ENCODE measurements around the gene CDK14. TPM values are rescaled to one million over a fixed set of nuclear protein-coding genes. Genes with fewer than 3 reads are reported as not detected.
A peak's percentile ranks its signal among the peaks of the same experiment; 100 is the strongest.

CDK14 gene
- total and polyA plus RNA-seq, 2 donors (not counting 1 experiment from before 2014, with no cell fraction given) = 42.1 to 167 TPM

GRCh38 chr7:91064938-91065337 lies 468.8 kb downstream of the CDK14 start:
- DNase-seq = no peak
- WGBS (ENCODE audit: insufficient coverage) = 100% methylated on average over 1 of the region's 2 CpGs
- Mint-ChIP-seq H3K4me3 (no peak overlapping the region), H3K27me3 (no peaks in the 10 kb centered on the region), H3K4me1 (peaks cover 27% of the 10 kb centered on the region), H3K27ac (peak overlapping the region; percentile 50), H3K9me3 (ENCODE audit: insufficient read depth) (no peaks in the 10 kb centered on the region)
- no peaks in the 10 kb centered on the region for H3K27me3 ChIP-seq (replicated peaks in 1 of 4; ENCODE audit: control extremely low read depth in 1 of 4, control insufficient read depth in 3 of 4, insufficient read depth in 4 of 4, low read length in 3 of 4)
- H3K4me2 ChIP-seq (replicated peaks; ENCODE audit: low read depth, low read length, poor library complexity, severe bottlenecking) = no peak overlapping the region
- intact Hi-C loops (cut with micrococcal nuclease) = no loop called here
- H3K4me1 ChIP-seq (ENCODE audit: control insufficient read depth in 2 of 2, insufficient read depth in 2 of 2, low read length in 2 of 2) = no peaks in the 10 kb centered on the region
- no peak for ATAC-seq (ENCODE audit: low read depth)
- H3K36me3 ChIP-seq (replicated peaks in 1 of 2; ENCODE audit: control extremely low read depth in 1 of 2, control insufficient read depth in 1 of 2, extremely low read depth in 1 of 2, insufficient read depth in 2 of 2, low read length in 1 of 2) = peaks cover 6% of the 10 kb centered on the region in 2 experiments
- H4K20me1 ChIP-seq (ENCODE audit: control insufficient read depth, insufficient read depth, low read length, poor library complexity, severe bottlenecking) = no peaks in the 10 kb centered on the region
- H2AFZ ChIP-seq (ENCODE audit: insufficient read depth, low read depth, low read length, poor library complexity, severe bottlenecking) = no peak overlapping the region
- H3K79me2 ChIP-seq (ENCODE audit: control insufficient read depth, insufficient read depth, low read length) = no peaks in the 10 kb centered on the region
- H3K4me3 ChIP-seq (ENCODE audit: control extremely low read depth in 1 of 5, extremely low read depth in 1 of 5, insufficient read depth in 1 of 5, low read depth in 2 of 5, low read length in 4 of 5) = no peak overlapping the region
- no peaks in the 10 kb centered on the region for H3K9me3 ChIP-seq (ENCODE audit: control extremely low read depth in 1 of 3, control insufficient read depth in 2 of 3, insufficient read depth in 1 of 3, low read length in 2 of 3)
- no peak overlapping the region for H3K9ac ChIP-seq (ENCODE audit: low read length)
- H3K27ac ChIP-seq (ENCODE audit: low read length in 2 of 2) = no peak overlapping the region
- TF ChIP-seq EZH2 (IDR thresholded peaks at IDR 0.05; ENCODE audit: borderline replicate concordance, insufficient read depth, low read depth, low read length, poor library complexity, severe bottlenecking) (no peak), CTCF (IDR thresholded peaks at IDR 0.05) (no peak)
- POLR2A ChIA-PET = no interaction called here
- CTCF ChIA-PET = no interaction called here

DNA sequence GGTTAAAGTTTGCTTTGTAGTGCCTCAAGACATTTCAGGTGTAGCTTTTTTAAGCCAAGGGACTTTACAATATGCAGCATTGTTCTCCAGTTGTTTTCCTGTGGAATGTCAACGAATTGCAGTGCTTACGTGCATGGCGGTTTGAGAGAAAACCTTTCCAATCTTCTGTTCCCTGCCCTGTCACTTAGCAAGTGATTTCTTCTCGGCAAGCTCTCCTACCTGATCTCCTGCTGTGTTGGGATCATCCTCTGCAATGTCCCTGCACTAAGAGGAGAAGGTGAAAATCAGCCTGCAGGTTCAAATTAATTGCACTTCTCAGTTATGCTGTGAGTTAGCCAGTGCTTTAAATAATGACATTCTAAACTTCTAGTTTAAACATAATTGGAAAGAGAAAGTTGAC lies 470.5 kb downstream of the CDK14 start:
- H3K4me3 Mint-ChIP-seq = no peak overlapping the region
- H3K9ac ChIP-seq (ENCODE audit: low read length) = no peak overlapping the region
- ATAC-seq (ENCODE audit: low read depth) = no peak

More for the DNA sequence above, 470.5 kb downstream of the CDK14 start:
- ChIA-PET POLR2A (no interaction called here), CTCF (interaction anchor here (1.3 to 2.5 kb wide), 2 partner anchors 12 to 24 kb away, joined by 4 to 5 read pairs; no protein-coding TSS in a partner anchor)
- no peaks in the 10 kb centered on the region for H3K79me2 ChIP-seq (ENCODE audit: control insufficient read depth, insufficient read depth, low read length)
- no peaks in the 10 kb centered on the region for H3K4me1 ChIP-seq (ENCODE audit: control insufficient read depth in 2 of 2, insufficient read depth in 2 of 2, low read length in 2 of 2)
- H2AFZ ChIP-seq (ENCODE audit: insufficient read depth, low read depth, low read length, poor library complexity, severe bottlenecking) = no peak overlapping the region
- peaks cover 6 to 9% of the 10 kb centered on the region in 2 experiments for H3K36me3 ChIP-seq (replicated peaks in 1 of 2; ENCODE audit: control extremely low read depth in 1 of 2, control insufficient read depth in 1 of 2, extremely low read depth in 1 of 2, insufficient read depth in 2 of 2, low read length in 1 of 2)
- DNase-seq = no peak
- no peak overlapping the region for H3K27ac Mint-ChIP-seq
- peaks cover 0 to 3% (median 0%) of the 10 kb centered on the region in 3 donors for H3K9me3 ChIP-seq (ENCODE audit: control extremely low read depth in 1 of 3, control insufficient read depth in 2 of 3, insufficient read depth in 1 of 3, low read length in 2 of 3)
- H3K4me2 ChIP-seq (replicated peaks; ENCODE audit: low read depth, low read length, poor library complexity, severe bottlenecking) = no peak overlapping the region
- no peaks in the 10 kb centered on the region for H3K27me3 Mint-ChIP-seq
- no peak overlapping the region for H3K27ac ChIP-seq (ENCODE audit: low read length in 2 of 2)
- intact Hi-C loops (cut with micrococcal nuclease) = no loop called here
- no peaks in the 10 kb centered on the region for H3K9me3 Mint-ChIP-seq (ENCODE audit: insufficient read depth)
- no peaks in the 10 kb centered on the region for H4K20me1 ChIP-seq (ENCODE audit: control insufficient read depth, insufficient read depth, low read length, poor library complexity, severe bottlenecking)
- 76% methylated on average over 3 of the region's 4 CpGs for WGBS (ENCODE audit: insufficient coverage)
- H3K27me3 ChIP-seq (replicated peaks in 1 of 4; ENCODE audit: control extremely low read depth in 1 of 4, control insufficient read depth in 3 of 4, insufficient read depth in 4 of 4, low read length in 3 of 4) = no peaks in the 10 kb centered on the region
- TF ChIP-seq EZH2 (IDR thresholded peaks at IDR 0.05; ENCODE audit: borderline replicate concordance, insufficient read depth, low read depth, low read length, poor library complexity, severe bottlenecking) = no peak
- no peak for TF ChIP-seq CTCF (IDR thresholded peaks at IDR 0.05)
- no peak overlapping the region for H3K4me3 ChIP-seq (ENCODE audit: control extremely low read depth in 1 of 5, extremely low read depth in 1 of 5, insufficient read depth in 1 of 5, low read depth in 2 of 5, low read length in 4 of 5)
- peaks cover 27% of the 10 kb centered on the region for H3K4me1 Mint-ChIP-seq
